ENCODE results near the gene PDSS2. TPM values are rescaled to one million over a fixed set of nuclear protein-coding genes. Genes with fewer than 3 reads are reported as not detected.
"Not testable (repeated sequence)": the region's sequence is repeated elsewhere in the genome, so short reads cannot be mapped to it uniquely, and the experiment has no call there.

PDSS2 gene
- total RNA-seq, 1 donor from 2014 or later: 7.8 TPM

DNA sequence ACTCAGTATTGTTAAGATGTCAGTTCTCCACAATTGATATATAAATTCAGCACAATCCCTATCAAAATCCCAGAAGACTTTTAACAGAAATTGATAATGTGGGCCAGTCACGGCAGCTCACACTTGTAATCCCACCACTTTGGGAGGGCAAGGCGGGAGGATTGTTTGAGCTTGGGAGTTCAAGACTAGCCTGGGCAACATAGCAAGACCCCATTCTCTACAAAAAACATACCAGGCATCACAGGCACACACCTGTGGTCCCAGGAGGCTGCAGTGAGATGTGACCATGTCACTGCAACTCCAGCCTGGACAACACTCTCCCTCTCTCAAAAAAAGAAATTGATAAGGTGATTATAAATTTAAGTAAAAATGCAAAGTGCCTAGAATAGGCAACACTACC, 90.9 kb downstream of the PDSS2 start:
- DNase-seq (ENCODE audit: extremely low read depth, low read depth, low spot score): no peak

DNA sequence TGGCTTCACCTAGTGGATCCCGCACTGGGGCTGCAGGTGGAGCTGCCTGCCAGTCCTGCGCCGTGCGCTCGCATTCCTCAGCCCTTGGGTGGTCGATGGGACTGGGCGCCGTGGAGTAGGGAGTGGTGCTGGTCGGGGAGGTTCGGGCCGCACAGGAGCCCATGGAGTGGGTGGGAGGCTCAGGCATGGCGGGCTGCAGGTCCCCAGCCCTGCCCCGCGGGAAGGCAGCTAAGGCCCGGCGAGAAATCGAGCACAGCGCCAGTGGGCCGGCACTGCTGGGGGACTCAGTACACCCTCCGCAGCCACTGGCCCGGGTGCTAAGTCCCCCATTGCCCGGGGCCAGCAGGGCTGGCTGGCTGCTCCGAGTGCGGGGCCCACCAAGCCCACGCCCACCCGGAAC, 95.2 kb downstream of the PDSS2 start:
- not testable (repeated sequence) for DNase-seq (ENCODE audit: extremely low read depth, low read depth, low spot score)

GRCh38 chr6:107361753-107362604, 97.4 kb downstream of the PDSS2 start:
- no peak for DNase-seq (ENCODE audit: extremely low read depth, low read depth, low spot score)

DNA sequence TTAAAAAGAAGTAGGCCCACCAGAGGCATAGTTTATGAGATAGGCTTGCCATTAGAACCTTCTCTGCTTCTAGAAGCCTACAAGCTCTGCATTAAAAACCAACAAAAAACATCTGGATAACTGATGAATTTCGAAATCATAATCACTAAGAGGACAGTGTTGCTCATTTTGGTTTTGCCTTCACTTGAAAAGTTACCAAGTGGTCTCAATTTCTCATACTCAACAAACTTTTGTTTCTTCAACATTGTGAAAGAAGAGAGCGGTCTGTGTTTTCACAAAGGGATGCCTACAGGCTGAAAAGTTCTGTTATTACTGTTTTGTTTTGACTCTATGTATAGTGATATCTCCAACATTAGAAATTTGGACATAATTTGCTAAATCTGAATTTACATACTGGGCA, 98.9 kb downstream of the PDSS2 start:
- DNase-seq (ENCODE audit: extremely low read depth, low read depth, low spot score): no peak

DNA sequence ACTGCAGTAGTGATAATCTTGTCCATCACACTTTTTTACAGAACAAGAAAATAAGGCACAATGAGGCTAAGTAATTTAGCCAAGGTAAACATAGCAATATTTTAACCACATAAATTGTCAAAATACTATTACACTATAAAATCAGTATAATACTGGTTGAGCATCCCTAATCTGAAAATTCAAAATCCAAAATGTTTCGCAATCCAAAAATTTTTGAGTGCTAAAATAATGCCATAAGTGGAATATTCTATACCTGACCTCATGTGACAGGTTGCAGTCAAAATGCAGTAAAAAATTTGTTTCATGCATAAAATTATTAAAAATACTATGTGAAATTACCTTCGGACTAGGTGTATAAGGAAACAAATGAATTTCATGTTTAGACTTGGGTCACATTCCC, 101.5 kb downstream of the PDSS2 start:
- DNase-seq (ENCODE audit: extremely low read depth, low read depth, low spot score): no peak

DNA sequence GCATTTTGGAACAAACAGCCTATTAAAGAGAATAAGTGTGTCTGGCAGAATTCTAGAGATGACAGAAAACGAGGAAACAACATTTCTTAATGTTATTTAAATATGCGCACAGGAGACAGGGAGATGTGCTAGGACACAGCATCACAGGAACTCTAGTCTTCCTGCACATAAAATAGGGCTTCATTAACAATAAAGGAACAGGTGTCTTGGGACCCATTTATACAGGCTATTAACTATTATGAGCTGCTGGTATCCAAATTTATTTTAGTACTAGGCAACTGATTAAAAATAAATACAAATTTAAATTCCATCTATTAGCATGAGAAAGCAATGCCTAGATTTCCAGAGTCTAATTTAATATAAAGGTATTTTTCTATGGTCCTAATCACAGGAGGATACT, 102.3 kb downstream of the PDSS2 start:
- no peak for DNase-seq (ENCODE audit: extremely low read depth, low read depth, low spot score)

GRCh38 chr6:107355659-107356058, 103.7 kb downstream of the PDSS2 start:
- no peak for DNase-seq (ENCODE audit: extremely low read depth, low read depth, low spot score)

- DNase-seq (ENCODE audit: extremely low read depth, low read depth, low spot score): no peak
Observed at GRCh38 chr6:107354451-107354850, 104.9 kb downstream of the PDSS2 start.

GRCh38 chr6:107353773-107354382, 105.5 kb downstream of the PDSS2 start:
- DNase-seq (ENCODE audit: extremely low read depth, low read depth, low spot score): no peak

- no peak for DNase-seq (ENCODE audit: extremely low read depth, low read depth, low spot score)
Observed at GRCh38 chr6:107348224-107348623, 111.1 kb downstream of the PDSS2 start.

GRCh38 chr6:107345393-107345792, 114.0 kb downstream of the PDSS2 start:
- DNase-seq (ENCODE audit: extremely low read depth, low read depth, low spot score): no peak

- DNase-seq (ENCODE audit: extremely low read depth, low read depth, low spot score): no peak
Observed at GRCh38 chr6:107344981-107345380, 114.4 kb downstream of the PDSS2 start.

GRCh38 chr6:107344383-107344782, 115.0 kb downstream of the PDSS2 start:
- DNase-seq (ENCODE audit: extremely low read depth, low read depth, low spot score): no peak

DNA sequence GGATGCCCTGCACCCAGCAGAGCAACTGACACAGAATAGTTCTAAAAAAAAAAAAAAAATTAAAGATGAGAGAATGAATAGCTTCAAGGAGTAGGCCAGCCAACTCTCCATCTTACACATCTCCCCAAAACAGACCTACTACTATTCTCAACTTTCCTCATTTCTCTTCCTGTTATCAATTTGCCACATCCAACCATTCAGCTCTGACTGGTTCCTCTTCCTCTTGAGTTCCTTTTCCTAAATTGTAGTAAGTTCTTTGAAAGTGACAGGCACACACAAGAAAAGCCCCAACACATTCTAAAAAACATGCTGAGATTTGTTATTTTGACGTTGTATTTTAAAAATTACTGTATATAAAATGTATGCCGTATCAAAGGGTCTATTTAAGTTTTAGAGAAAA, 117.2 kb downstream of the PDSS2 start:
- no peak for DNase-seq (ENCODE audit: extremely low read depth, low read depth, low spot score)

GRCh38 chr6:107340881-107341280, 118.5 kb downstream of the PDSS2 start:
- DNase-seq (ENCODE audit: extremely low read depth, low read depth, low spot score): no peak

DNA sequence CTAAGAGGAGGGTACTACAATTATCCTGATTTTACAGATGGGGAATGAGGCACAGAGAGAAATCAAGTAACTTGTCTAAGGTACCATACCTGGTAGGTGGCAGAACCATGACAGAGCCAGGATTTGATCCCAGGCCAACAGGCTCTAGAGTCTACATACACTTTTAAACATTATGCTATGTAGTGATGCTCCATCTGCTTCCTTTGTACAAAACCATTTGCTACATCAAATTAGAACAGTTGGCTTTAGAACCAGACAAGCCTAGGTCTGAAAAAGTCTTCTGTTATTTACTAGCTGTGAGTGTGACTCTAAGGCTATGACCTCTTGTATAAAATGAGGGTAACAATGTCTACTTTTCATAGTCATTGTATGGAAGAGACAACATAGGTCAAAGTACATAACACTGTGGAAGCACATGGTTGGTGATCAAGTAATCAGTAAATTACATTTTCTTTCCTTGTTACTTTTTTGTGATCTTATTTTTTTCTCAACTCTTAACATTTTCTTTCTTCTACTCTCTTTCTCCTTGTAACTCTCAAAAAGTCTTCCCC, 122.1 kb downstream of the PDSS2 start:
- DNase-seq (ENCODE audit: extremely low read depth, low read depth, low spot score): no peak

GRCh38 chr6:107334026-107334425, 125.3 kb downstream of the PDSS2 start:
- DNase-seq (ENCODE audit: extremely low read depth, low read depth, low spot score): no peak

DNA sequence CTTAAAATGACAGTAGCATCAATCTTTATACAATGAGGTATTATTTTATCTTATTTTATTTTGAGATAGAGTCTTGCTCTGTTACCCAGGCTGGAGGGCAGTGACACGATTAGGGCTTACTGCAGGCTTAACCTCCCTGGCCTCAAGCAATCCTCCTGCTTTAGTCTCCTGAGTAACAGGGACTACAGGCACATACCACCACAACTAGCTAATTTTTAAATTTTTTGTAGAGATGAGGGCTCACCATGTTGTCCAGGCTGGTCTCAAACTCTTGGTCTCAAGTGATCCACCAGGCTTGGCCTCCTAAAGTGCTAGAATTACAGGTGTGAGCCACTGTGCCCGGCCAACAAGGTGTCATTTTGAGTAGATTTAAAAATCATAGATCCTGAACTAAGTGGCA, 125.9 kb downstream of the PDSS2 start:
- DNase-seq (ENCODE audit: extremely low read depth, low read depth, low spot score): no peak

- no peak for DNase-seq (ENCODE audit: extremely low read depth, low read depth, low spot score)
Observed at GRCh38 chr6:107331409-107332386, 127.7 kb downstream of the PDSS2 start.

DNA sequence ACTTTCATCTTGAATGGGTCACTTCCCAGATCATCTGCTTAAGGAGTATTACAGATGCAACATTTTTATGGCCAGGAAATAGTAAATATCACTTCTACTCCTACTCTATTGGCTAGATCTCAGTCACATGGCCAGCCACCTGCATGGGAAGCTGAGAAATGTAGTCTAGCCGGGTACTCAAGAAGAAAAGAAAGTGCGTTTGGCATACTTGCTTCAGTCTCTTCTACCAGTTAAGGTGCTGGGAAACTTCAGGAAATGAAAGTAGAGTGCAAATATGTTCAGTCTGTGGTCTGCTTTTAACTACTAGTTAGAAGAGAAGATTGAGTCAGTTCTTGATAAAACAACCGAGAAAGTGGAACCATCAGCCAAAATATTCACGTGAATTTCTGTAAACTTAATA, 129.2 kb downstream of the PDSS2 start:
- DNase-seq (ENCODE audit: extremely low read depth, low read depth, low spot score): no peak

Measured in glomerular endothelial cell (primary cell).